ENCODE measurements around the gene PCBP3.
A peak's percentile ranks its signal among the peaks of the same experiment; 100 is the strongest.

The PCBP3 gene

DNA sequence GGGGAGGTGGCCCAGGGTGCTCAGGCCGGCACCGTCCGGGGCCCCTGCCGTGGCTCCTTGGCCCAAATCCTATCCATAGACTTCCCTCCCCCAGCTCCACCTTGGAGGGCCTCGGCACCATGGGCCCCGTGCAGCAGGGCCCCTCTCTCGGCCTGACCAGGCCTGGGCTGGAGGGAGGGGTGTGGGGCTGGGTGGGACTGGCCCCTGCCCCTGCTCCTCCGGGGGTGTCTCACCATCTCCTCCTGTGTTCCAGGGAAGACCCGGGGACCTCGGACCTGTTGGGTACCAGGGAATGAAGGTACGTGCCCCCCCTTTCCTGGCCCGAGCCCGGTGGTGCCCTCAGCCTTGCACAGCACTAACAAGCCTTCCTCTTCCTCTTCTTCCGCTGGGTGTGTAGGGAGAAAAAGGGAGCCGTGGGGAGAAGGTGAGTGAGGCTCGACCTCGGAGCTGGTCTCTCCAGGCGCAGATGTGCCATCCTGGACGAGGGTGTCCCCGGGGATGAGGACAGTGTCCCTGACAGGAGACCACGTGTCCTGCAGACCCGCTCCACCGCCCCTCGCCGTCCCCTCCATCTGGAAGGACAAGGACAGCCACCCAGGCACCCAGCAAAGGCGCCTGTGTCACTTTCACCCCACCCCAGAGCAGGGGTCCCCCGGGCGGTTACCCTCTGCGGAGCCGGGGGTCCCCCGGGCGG, 346.0 kb downstream of the PCBP3 start:
- DNase-seq, result peak in 11 of 42 donors; percentile 3 to 42 (median 11)
- intact Hi-C loops (cut with DNase I), result no loop called here

DNA sequence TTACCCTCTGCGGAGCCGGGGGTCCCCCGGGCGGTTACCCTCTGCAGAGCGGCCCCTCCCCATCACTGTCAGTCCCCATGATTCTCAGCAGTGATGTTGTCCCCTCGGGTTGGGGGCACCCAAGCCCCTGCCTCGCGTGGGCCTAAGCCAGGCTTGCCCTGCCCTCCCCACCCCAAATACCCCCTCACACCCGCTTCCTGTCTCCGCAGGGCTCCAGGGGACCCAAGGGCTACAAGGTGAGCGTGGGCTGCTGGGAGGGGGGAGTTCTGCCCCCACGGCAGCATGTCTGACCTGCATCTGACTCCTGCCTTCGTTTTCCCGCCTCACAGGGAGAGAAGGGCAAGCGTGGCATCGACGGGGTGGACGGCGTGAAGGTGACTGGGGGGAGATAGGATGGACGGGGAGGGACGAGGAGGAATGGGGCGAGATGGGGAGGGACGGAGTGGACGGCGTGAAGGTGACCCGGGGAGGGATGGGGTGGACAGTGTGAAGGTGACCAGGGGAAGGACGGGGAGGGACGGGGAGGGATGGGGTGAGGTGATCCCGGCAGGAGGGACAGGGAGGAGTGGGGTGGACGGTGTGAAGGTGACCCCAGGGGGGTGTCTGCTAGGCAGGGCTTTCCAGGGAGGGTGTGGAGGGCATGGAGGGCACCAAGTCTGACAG, 346.7 kb downstream of the PCBP3 start:
- intact Hi-C loops (cut with DNase I), result no loop called here
- DNase-seq, result peak in 13 of 42 donors; percentile 1 to 32 (median 8)

DNA sequence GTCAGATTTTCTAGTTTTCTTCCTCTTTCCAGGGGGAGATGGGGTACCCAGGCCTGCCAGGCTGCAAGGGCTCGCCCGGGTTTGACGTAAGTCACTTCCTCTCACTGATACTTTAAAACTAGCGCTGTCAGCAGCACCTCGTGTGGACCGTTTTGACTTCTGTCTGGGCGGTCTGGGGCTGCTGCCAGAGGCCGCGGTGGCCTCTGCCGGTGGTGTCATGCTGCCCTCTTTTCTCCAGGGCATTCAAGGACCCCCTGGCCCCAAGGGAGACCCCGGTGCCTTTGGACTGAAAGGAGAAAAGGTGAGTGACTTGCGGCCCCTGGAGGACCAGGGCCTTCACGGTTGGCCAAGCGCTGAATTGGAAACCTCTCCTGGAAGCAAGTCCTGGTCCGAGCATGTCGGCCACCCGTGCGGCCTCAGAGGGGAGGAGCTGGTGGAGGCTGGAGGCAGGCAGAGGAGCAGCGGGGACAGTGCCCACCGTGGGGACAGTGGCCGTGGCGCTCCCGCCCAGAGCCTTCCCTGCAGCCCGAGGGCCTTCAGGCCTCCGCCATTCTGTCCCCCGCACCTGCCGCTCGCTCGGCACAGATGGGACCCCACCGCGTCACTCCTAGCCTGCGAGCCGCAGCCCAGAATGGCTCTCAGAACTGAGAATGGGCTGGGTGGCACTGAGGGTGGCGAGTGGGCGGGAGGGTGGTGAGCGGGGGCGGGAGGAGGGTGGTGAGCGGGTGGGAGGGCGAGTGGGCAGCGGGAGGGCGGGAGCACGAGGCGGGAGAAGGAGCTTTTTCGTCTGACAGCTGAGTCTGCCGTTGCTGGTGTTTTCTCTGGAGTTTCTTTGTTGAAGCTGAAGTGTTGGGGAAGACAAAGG, 347.4 kb downstream of the PCBP3 start:
- peak in 15 of 42 donors; percentile 1 to 30 (median 9) for DNase-seq

DNA sequence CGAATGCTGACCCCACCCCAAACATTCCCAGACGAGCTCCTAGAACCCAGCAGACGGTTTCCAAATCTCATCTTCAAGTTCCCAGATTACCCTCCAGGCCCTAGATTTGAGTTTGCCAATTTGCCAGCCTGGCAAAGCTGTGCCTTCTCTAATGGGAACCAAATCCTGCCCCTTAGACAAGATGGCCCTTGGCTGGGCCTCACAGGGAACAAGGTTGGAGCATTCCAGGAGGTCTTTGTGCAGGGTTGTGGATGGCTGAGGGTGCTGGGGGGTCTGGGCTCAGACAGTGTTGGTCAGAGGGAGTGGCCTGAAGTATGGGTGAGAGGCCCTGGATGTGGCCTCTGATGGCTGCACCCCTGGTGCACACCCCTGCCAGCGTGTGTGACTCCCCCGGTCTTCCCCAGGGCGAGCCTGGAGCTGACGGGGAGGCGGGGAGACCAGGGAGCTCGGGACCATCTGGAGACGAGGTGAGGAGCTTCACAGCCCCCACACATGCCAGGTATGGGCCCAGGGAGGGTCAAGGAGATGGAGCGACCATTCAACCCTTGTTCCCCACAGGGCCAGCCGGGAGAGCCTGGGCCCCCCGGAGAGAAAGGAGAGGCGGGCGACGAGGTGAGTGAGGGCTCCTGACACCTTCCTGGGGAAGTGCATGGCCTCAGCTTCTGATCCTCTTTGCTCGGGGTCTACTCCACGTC, 348.2 kb downstream of the PCBP3 start:
- DNase-seq, result peak in 14 of 42 donors; percentile 1 to 34 (median 4)
- intact Hi-C loops (cut with DNase I), result no loop called here

More for the DNA sequence above, 347.4 kb downstream of the PCBP3 start:
- intact Hi-C loops (cut with DNase I), result no loop called here

All from head of caudate nucleus (tissue), 42 donors.